NK-92 (cell line): Measurements from ENCODE around the gene PGLYRP4.

Experiments
- DNase-seq: peaks from one replicate; lab custom pipeline; 2025; ENCODE audit not compliant: unreplicated experiment; lab: John Stamatoyannopoulos, UW

The PGLYRP4 gene

DNA sequence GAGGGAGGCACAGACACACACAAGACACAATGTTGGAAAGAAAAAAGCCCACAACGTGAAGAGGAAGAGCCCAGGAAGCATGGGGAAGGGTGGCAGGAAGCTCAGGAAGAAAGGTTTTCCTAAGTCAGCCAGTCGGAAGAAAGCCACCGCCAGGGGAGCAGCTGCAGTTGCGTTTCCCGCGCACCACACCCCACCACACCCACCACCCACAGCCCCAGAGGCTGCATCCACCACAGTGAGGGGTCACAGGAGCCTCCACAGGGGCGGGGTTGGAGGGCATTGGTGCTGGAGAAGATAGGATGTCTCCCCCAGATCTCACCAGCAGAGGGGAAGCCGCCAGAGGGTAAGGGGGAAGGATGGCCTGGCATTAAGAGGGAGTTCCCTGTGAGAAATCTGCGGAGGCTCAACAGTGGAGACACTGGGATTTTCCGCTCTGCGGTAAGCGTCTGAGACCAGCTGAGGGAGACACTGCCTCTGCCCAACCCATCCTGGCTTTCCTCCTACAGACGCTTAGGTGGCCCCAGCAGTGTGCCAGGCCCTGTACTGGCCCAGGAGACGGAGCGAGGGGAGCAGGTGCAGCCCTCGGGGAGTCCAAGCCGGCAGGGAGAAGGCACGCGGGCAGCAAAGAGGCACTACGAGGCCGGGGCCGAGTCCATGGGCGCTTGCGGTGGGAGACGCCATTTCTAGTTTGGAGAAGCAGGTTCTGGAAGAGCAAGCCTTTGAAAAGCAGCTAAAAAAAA, 55.7 kb downstream of the PGLYRP4 start:
- DNase-seq: no peak

DNA sequence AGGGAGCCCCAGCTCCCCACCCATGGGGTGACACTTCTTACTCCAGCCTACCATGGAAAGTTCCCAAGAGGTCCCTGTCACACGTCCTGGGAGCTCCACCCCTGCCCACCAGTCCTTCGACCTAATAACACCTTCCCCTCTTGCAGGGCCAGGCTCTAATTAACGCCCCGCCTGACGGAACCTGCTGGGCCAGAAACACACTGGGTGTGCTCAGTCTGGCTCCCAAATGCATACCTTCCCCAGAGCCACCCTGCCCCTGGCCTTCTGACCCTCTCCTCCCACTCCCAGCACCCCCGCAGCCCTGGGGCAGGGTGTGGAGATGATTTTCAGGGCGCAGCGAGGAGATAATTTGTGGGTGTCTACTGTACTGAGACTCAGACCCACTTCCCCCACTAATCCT, 56.5 kb downstream of the PGLYRP4 start:
- DNase-seq: no peak

DNA sequence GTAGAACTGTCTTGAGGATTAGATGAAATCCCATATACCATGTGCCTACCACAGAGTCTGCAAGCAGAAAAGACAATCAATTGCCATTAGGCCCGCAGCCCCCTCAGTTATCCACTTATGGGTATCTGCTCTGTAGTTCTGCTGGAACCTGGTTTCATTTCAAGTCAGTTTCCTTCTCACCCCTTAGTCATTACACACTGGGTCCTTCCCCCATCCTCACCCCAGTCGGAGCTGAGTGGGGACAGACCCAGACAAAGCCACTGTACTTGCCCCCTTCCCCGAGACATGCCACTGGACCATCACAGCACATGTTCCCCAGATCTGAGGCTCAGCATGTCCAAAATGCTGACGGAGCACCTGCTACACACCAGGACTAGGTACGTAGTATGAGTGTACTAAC, 57.1 kb downstream of the PGLYRP4 start:
- DNase-seq: no peak

DNA sequence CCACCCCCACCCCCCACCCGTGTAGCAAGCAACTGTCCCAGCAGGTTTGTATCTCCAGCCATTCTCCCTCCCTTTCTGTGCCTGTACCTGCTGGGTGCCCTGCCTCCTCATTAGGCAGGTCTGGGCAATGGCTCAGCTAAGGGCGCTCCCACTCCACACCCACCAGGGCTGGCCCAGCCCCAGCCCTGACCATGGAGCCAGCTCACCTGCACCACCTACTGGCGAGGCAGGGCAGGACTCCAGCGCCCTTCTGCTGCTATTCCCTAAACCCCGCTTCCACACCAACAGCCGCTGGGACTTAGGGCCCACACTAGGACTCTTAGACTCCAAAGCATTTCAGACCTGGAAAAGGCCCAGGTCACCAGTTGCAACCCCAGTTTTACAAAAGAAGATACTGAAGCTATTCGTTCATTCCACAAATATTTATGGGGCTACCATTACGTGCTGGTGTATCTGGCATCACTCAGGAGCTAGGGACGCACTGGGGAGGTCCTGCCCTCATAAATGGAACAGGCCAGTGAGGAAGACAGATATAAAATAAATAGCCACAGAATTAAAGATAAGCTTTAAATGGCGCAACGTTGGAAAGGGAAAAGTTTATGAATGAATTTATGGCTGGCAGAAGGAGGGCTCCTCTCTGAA, 59.9 kb downstream of the PGLYRP4 start:
- no peak for DNase-seq
